ENCODE data around the gene SIRPB2. TPM values are rescaled to one million over a fixed set of nuclear protein-coding genes. Genes with fewer than 3 reads are reported as not detected.

The SIRPB2 gene
- total RNA-seq, 1 experiment from 2014 or later = not detected

DNA sequence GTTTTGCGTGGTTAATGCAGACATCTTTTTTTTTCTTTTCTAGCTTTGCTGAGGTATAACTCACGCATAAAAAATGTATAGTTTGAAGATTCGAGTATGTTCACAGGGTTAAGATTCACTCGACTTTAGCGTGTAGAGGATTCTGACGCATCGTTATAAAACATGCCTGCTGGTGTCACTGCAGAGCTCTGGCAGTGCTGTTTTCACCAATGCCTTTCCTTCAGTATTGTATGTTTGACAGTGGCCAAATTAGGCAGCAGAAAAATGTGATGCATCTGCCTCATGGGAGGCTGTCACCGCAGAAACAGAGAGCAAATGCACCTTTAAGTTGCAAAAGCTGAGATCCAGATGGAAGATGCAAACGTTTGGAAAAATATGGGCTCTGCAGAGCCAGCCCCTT is 18.0 kb upstream of the SIRPB2 start:
- H2BK5ac ChIP-seq (ENCODE audit: insufficient read length, low read length) = no peak overlapping the region
- peaks cover 28% of the 10 kb centered on the region for H3K27me3 Mint-ChIP-seq (ENCODE audit: low read depth)
- no peak overlapping the region for H2BK15ac ChIP-seq (ENCODE audit: low read depth, low read length)
- TF ChIP-seq, protein P1, sequence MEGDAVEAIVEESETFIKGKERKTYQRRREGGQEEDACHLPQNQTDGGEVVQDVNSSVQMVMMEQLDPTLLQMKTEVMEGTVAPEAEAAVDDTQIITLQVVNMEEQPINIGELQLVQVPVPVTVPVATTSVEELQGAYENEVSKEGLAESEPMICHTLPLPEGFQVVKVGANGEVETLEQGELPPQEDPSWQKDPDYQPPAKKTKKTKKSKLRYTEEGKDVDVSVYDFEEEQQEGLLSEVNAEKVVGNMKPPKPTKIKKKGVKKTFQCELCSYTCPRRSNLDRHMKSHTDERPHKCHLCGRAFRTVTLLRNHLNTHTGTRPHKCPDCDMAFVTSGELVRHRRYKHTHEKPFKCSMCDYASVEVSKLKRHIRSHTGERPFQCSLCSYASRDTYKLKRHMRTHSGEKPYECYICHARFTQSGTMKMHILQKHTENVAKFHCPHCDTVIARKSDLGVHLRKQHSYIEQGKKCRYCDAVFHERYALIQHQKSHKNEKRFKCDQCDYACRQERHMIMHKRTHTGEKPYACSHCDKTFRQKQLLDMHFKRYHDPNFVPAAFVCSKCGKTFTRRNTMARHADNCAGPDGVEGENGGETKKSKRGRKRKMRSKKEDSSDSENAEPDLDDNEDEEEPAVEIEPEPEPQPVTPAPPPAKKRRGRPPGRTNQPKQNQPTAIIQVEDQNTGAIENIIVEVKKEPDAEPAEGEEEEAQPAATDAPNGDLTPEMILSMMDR (conservative IDR thresholded peaks at IDR 0.05) = peak; percentile 59
- no peak overlapping the region for H2AFZ ChIP-seq (ENCODE audit: low read length)
- WGBS (ENCODE audit: extremely low coverage, insufficient read length, low lambda C conversion rate) = no CpG with 5 or more reads among the region's 9 CpGs
- no peaks in the 10 kb centered on the region for H3K27me3 ChIP-seq (ENCODE audit: insufficient read depth, low read length)
- H3K4me3 Mint-ChIP-seq = no peak overlapping the region
- no peak overlapping the region for H3K27ac Mint-ChIP-seq
- H4K20me1 ChIP-seq (ENCODE audit: control insufficient read depth, insufficient read depth, insufficient read length) = no peaks in the 10 kb centered on the region
- no peak overlapping the region for H4K5ac ChIP-seq (ENCODE audit: insufficient read length, low read depth, low read length)
- H4K8ac ChIP-seq (replicated peaks; ENCODE audit: insufficient read length, low read depth, low read length) = no peak overlapping the region
- no peak overlapping the region for H2BK120ac ChIP-seq (ENCODE audit: low read depth, low read length, poor library complexity, severe bottlenecking)
- no peaks in the 10 kb centered on the region for H3K23me2 ChIP-seq (ENCODE audit: insufficient read length, low read depth, low read length, poor library complexity, severe bottlenecking)
- peaks cover 8 to 12% of the 10 kb centered on the region in 2 experiments for H3K4me1 Mint-ChIP-seq
- H3T11ph ChIP-seq (ENCODE audit: low read length) = no peak overlapping the region
- H3K79me1 ChIP-seq (ENCODE audit: insufficient read depth, low read depth, low read length, poor library complexity, severe bottlenecking) = no peaks in the 10 kb centered on the region
- H3K27ac ChIP-seq (ENCODE audit: insufficient read length, low read depth, low read length) = no peak overlapping the region
- H3K9me3 ChIP-seq (ENCODE audit: control insufficient read depth, low read depth, low read length) = no peaks in the 10 kb centered on the region
- no peak for DNase-seq
- H3K4me1 ChIP-seq (ENCODE audit: insufficient read depth, low read length) = no peaks in the 10 kb centered on the region
- no peak overlapping the region for H3K4ac ChIP-seq (ENCODE audit: low read depth, low read length)
- no peaks in the 10 kb centered on the region for H3K79me2 ChIP-seq (ENCODE audit: insufficient read depth, low read length)
- H3K9me3 Mint-ChIP-seq = no peaks in the 10 kb centered on the region; a peak in 1 of 5 replicates
- H3K23ac ChIP-seq (ENCODE audit: insufficient read length, low read depth, low read length) = no peak overlapping the region
- no peak overlapping the region for H2AK5ac ChIP-seq (ENCODE audit: insufficient read length, low read length)
- H3K36me3 Mint-ChIP-seq (ENCODE audit: insufficient read depth in 1 of 3, low read depth in 3 of 3) = no peaks in the 10 kb centered on the region
- H3K9ac ChIP-seq (ENCODE audit: extremely low read depth, insufficient read length, low read length) = no peak overlapping the region
- H2BK12ac ChIP-seq (ENCODE audit: insufficient read length, low read depth, low read length) = no peak overlapping the region
- H4K91ac ChIP-seq (ENCODE audit: insufficient read length, low read depth, low read length) = no peak overlapping the region
- no peak overlapping the region for H3K4me2 ChIP-seq (ENCODE audit: insufficient read depth, insufficient read length, low read length)
- no peak overlapping the region for H2BK20ac ChIP-seq (ENCODE audit: low read depth, low read length, poor library complexity, severe bottlenecking)
- no peak overlapping the region for H3K18ac ChIP-seq (ENCODE audit: insufficient read length, low read depth, low read length)
- H3K56ac ChIP-seq (ENCODE audit: insufficient read length, low read depth, low read length) = no peak overlapping the region
- H3K14ac ChIP-seq (ENCODE audit: insufficient read depth, low read length) = no peak overlapping the region
